Thoracic aorta (tissue), 2 donors: ENCODE results near the gene LIMD2. TPM values are rescaled to one million over a fixed set of nuclear protein-coding genes. Genes with fewer than 3 reads are reported as not detected.

Experiments used
- ATAC-seq: fragments of 150-250 bp; one replicate; pipeline ENCODE4 v1.8.0; 2017; ENCODE audit warnings: low read depth; ENCODE audit not compliant: insufficient number of reproducible peaks, low FRiP score
- DNase-seq: peaks from one replicate; pipeline ENCODE4 v3.0.0-alpha.2; 2020; ENCODE audit warnings: low spot score
- H3K27ac ChIP-seq, 2 donors: fragments of 200-600 bp; sonication (generic); 1 replicate in 1 of 2; 2 replicates in 1 of 2; pipeline ENCODE4 v1.5.1; 2016; ENCODE audit warnings: mild to moderate bottlenecking in 2 of 2, moderate library complexity in 2 of 2
- H3K27me3 ChIP-seq: fragments of 200-600 bp; sonication (generic); replicated peaks from 2 replicates; pipeline ENCODE4 v1.6.0; 2016; ENCODE audit warnings: mild to moderate bottlenecking; ENCODE audit not compliant: insufficient read depth
- H3K36me3 ChIP-seq: fragments of 200-600 bp; sonication (generic); one replicate; pipeline ENCODE4 v1.5.1; 2016
- H3K4me1 ChIP-seq, 2 donors: fragments of 200-600 bp; sonication (generic); 1 replicate in 1 of 2; 2 replicates in 1 of 2; pipeline versions ENCODE4 v1.5.1 to v1.6.0; 2016; ENCODE audit warnings: low read depth in 2 of 2, mild to moderate bottlenecking in 1 of 2; ENCODE audit not compliant: control insufficient read depth in 1 of 2
- H3K4me3 ChIP-seq: fragments of 200-600 bp; sonication (generic); 2 replicates; pipeline ENCODE4 v1.5.1; 2016; ENCODE audit warnings: mild to moderate bottlenecking
- H3K9me3 ChIP-seq: fragments of 200-600 bp; sonication (generic); 2 replicates; pipeline ENCODE4 v1.5.1; 2016
- CTCF ChIP-seq: fragments of 200-600 bp; sonication (generic); IDR thresholded peaks from one replicate; pipeline ENCODE4 v1.5.1; 2019; ENCODE audit warnings: antibody characterized with exemption
- total RNA-seq, 2 donors: library from RNA; depleted of rRNA; stranded (reverse); fragments of >200 nt; gene quantifications; one replicate each; pipeline versions ENCODE4 v1.1.0 to v1.2.3, GENCODE V29; 2016

Gene LIMD2
- total RNA-seq, 2 donors from 2014 or later, result 26.2 to 29.6 TPM

GRCh38 chr17:63682981-63683380, 16.9 kb downstream of the LIMD2 start:
- peaks cover 7 to 9% of the 10 kb centered on the region in 2 donors for H3K4me1 ChIP-seq
- ATAC-seq, result no peak

GRCh38 chr17:63682441-63682840, 17.5 kb downstream of the LIMD2 start:
- Histone ChIP-seq H3K27ac (no peak overlapping the region), H3K36me3 (peaks cover 26% of the 10 kb centered on the region), H3K4me1 (peaks cover 7 to 13% of the 10 kb centered on the region in 2 donors), H3K9me3 (no peaks in the 10 kb centered on the region), H3K27me3 (no peaks in the 10 kb centered on the region), H3K4me3 (no peak overlapping the region)
- DNase-seq, result no peak
- no peak for TF ChIP-seq CTCF
- ATAC-seq, result no peak

More at GRCh38 chr17:63682981-63683380, 16.9 kb downstream of the LIMD2 start:
- DNase-seq, result no peak
- Histone ChIP-seq H3K9me3 (no peaks in the 10 kb centered on the region), H3K27me3 (no peaks in the 10 kb centered on the region), H3K27ac (no peak overlapping the region), H3K36me3 (peaks cover 28% of the 10 kb centered on the region), H3K4me3 (no peak overlapping the region)
- TF ChIP-seq CTCF, result no peak

GRCh38 chr17:63681530-63681929, 18.4 kb downstream of the LIMD2 start:
- Histone ChIP-seq H3K27ac (no peak overlapping the region), H3K36me3 (peaks cover 26% of the 10 kb centered on the region), H3K27me3 (no peaks in the 10 kb centered on the region), H3K9me3 (no peaks in the 10 kb centered on the region), H3K4me3 (no peak overlapping the region), H3K4me1 (peaks cover 7 to 22% of the 10 kb centered on the region in 2 donors)
- no peak for TF ChIP-seq CTCF
- no peak for DNase-seq
- no peak for ATAC-seq

- peaks cover 24% of the 10 kb centered on the region for H3K36me3 ChIP-seq
- no peaks in the 10 kb centered on the region for H3K9me3 ChIP-seq
- peaks cover 12 to 30% of the 10 kb centered on the region in 2 donors for H3K4me1 ChIP-seq
- H3K4me3 ChIP-seq, result no peak overlapping the region
- H3K27ac ChIP-seq, result no peak overlapping the region
- no peaks in the 10 kb centered on the region for H3K27me3 ChIP-seq
- ATAC-seq, result no peak
- TF ChIP-seq CTCF, result no peak
- no peak for DNase-seq
Observed at GRCh38 chr17:63680700-63681099, 19.2 kb downstream of the LIMD2 start.

- ATAC-seq (no peak), DNase-seq (no peak)
- no peak for TF ChIP-seq CTCF
- Histone ChIP-seq H3K4me1 (peaks cover 15 to 36% of the 10 kb centered on the region in 2 donors), H3K4me3 (no peak overlapping the region), H3K9me3 (no peaks in the 10 kb centered on the region), H3K27me3 (no peaks in the 10 kb centered on the region), H3K36me3 (peaks cover 24% of the 10 kb centered on the region), H3K27ac (no peak overlapping the region)
Observed at GRCh38 chr17:63679214-63679613, 20.7 kb downstream of the LIMD2 start.
